ENCODE results near the gene TSLP. TPM values are rescaled to one million over a fixed set of nuclear protein-coding genes. Genes with fewer than 3 reads are reported as not detected.
A peak's percentile ranks its signal among the peaks of the same experiment; 100 is the strongest.

TSLP gene
- total and polyA plus RNA-seq, 2 of the 8 experiments (the other 6 are each of a cell fraction or from before 2014, with no cell fraction given): 0.39 to 1.9 TPM

DNA sequence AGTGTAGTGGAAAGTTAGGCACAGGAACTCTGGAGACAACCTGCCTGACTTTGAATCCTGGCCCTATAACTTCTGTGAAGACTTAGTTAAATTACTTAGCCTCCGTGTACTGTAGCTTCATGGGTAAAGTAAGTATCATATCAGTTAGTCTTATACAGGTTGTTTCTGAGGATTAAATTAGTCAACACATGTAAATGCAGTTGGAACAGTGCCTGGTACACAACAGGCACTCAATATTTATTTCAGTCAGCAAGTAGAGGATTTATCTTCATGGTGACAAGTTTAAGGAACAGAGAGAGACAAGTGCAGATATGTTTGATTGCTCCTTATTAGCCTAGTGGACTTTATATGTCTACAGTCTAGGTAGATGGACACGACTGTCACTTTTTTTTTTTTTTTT, 2.7 kb downstream of the TSLP start:
- Histone ChIP-seq H4K20me1 (replicated peaks in 1 of 2; ENCODE audit: control insufficient read depth in 1 of 2, insufficient read depth in 2 of 2, low read length in 2 of 2) (no peaks in the 10 kb centered on the region), H2BK120ac (replicated peaks; ENCODE audit: low read depth, low read length) (no peak overlapping the region), H4K5ac (ENCODE audit: insufficient read length, low read depth, low read length) (no peak overlapping the region), H2BK20ac (ENCODE audit: low read length) (no peak overlapping the region), H3K23ac (ENCODE audit: insufficient read length) (no peak overlapping the region), H3K9me3 (ENCODE audit: insufficient read depth in 2 of 2, low read depth in 1 of 2, low read length in 1 of 2) (no peaks in the 10 kb centered on the region), H3K79me2 (ENCODE audit: control insufficient read depth in 1 of 2, insufficient read depth in 2 of 2, low read length in 2 of 2) (no peaks in the 10 kb centered on the region), H2BK15ac (ENCODE audit: low read length) (no peak overlapping the region), H3K36me3 (ENCODE audit: control insufficient read depth in 2 of 4, insufficient read depth in 4 of 4, low read length in 3 of 4) (no peaks in the 10 kb centered on the region), H3K27me3 (replicated peaks in 1 of 4; ENCODE audit: control insufficient read depth in 3 of 4, extremely low read depth in 1 of 4, insufficient read depth in 3 of 4, low read length in 3 of 4) (peaks cover 30 to 53% (median 43%) of the 10 kb centered on the region in 4 experiments), H3K79me1 (ENCODE audit: low read depth, low read length) (no peaks in the 10 kb centered on the region), H3K4me2 (ENCODE audit: insufficient read depth in 1 of 2, low read depth in 2 of 2, low read length in 2 of 2) (peak overlapping the region; percentile 77 to 81; a peak in 3 of 4 replicates), H3K4me1 (replicated peaks in 1 of 4; ENCODE audit: control insufficient read depth in 3 of 4, insufficient read depth in 4 of 4, low read length in 3 of 4) (no peaks in the 10 kb centered on the region; a peak in 3 of 7 replicates), H2AK5ac (ENCODE audit: low read depth, low read length) (no peak overlapping the region), H3K23me2 (ENCODE audit: low read depth, low read length) (peaks cover 12% of the 10 kb centered on the region), H3K9ac (replicated peaks in 1 of 4; ENCODE audit: extremely low read depth in 1 of 4, low read depth in 3 of 4, low read length in 3 of 4) (no peak overlapping the region), H3K14ac (ENCODE audit: insufficient read length) (no peak overlapping the region), H3K4me3 (ENCODE audit: extremely low read depth in 1 of 4, insufficient read depth in 2 of 4, low read depth in 3 of 4, low read length in 4 of 4) (peak overlapping the region in 2 of 4 experiments; percentile 62 to 84; a peak in 3 of 8 replicates), H2AFZ (ENCODE audit: low read length) (no peak overlapping the region), H3K56ac (replicated peaks; ENCODE audit: insufficient read length, low read depth, low read length) (no peak overlapping the region), H4K91ac (replicated peaks; ENCODE audit: insufficient read length, low read length) (no peak overlapping the region), H2BK5ac (ENCODE audit: low read depth, low read length) (no peak overlapping the region), H4K8ac (ENCODE audit: extremely low read depth, insufficient read depth, low read length) (no peak overlapping the region), H2BK12ac (ENCODE audit: low read depth, low read length) (no peak overlapping the region), H3K27ac (ENCODE audit: low read depth, low read length) (no peak overlapping the region), H3K4ac (replicated peaks; ENCODE audit: insufficient read length, low read depth, low read length) (no peak overlapping the region), H3K18ac (ENCODE audit: extremely low read depth, low read length) (no peak overlapping the region)
- no peak for FAIRE-seq
- ChIA-PET POLR2A (ENCODE audit: partially characterized antibody) (no interaction called here), CTCF (ENCODE audit: partially characterized antibody) (no interaction called here)
- 93% methylated on average over 2 of the region's 2 CpGs; no CpG with 5 or more reads in 1 of the 2 experiments for WGBS, 2 experiments (ENCODE audit: extremely low coverage in 1 of 2, insufficient coverage in 1 of 2, insufficient read length in 1 of 2, insufficient replicate concordance in 2 of 2, low coverage in 1 of 2, low lambda C conversion rate in 2 of 2, missing lambda C conversion rate in 1 of 2)
- DNase-seq (ENCODE audit: low read depth in 1 of 2, low spot score in 2 of 2): no peak
- TF ChIP-seq YY1 (IDR thresholded peaks at IDR 0.05; ENCODE audit: low read depth, low read length) (no peak), POLR2A (IDR thresholded peaks at IDR 0.05; ENCODE audit: control extremely low read depth in 1 of 2, low read depth in 2 of 2, low read length in 2 of 2) (no peak), SRF (IDR thresholded peaks at IDR 0.05; ENCODE audit: low read depth, low read length) (no peak), CTBP2 (IDR thresholded peaks at IDR 0.05; ENCODE audit: borderline replicate concordance, insufficient read depth, insufficient read length, low read length) (no peak), ZNF274 (IDR thresholded peaks at IDR 0.05; ENCODE audit: borderline replicate concordance, extremely low read depth, low read length) (no peak)
- TF ChIP-seq, protein P1, sequence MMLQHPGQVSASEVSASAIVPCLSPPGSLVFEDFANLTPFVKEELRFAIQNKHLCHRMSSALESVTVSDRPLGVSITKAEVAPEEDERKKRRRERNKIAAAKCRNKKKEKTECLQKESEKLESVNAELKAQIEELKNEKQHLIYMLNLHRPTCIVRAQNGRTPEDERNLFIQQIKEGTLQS (IDR thresholded peaks at IDR 0.05; ENCODE audit: insufficient read depth, low read depth, low read length): no peak
